C4-2B (cell line): Measurements from ENCODE around the gene MLLT3.

Experiments
- CTCF ChIP-seq: fragments of 450-650 bp; conservative IDR thresholded peaks from 2 replicates; pipeline ENCODE4 v1.5.1; 2017; ENCODE audit warnings: mild to moderate bottlenecking
- ZFX ChIP-seq: fragments of 450-650 bp; IDR thresholded peaks from 2 replicates; pipeline ENCODE4 v1.6.1; 2017

- no peak for TF ChIP-seq CTCF
- no peak for TF ChIP-seq ZFX
Measured at GRCh38 chr9:20551835-20552234, 70.5 kb downstream of the MLLT3 start.
